SKM-1 treated with dmso at 0.1 percent for 144 hours (cell line): ENCODE data around the gene TBC1D8.
A peak's percentile ranks its signal among the peaks of the same experiment; 100 is the strongest.
"Not testable (repeated sequence)": the region's sequence is repeated elsewhere in the genome, so short reads cannot be mapped to it uniquely, and the experiment has no call there.

ENCODE experiments used
- DNase-seq: peaks from one replicate; lab custom pipeline; 2025; ENCODE audit not compliant: unreplicated experiment; lab: John Stamatoyannopoulos, UW

The TBC1D8 gene

DNA sequence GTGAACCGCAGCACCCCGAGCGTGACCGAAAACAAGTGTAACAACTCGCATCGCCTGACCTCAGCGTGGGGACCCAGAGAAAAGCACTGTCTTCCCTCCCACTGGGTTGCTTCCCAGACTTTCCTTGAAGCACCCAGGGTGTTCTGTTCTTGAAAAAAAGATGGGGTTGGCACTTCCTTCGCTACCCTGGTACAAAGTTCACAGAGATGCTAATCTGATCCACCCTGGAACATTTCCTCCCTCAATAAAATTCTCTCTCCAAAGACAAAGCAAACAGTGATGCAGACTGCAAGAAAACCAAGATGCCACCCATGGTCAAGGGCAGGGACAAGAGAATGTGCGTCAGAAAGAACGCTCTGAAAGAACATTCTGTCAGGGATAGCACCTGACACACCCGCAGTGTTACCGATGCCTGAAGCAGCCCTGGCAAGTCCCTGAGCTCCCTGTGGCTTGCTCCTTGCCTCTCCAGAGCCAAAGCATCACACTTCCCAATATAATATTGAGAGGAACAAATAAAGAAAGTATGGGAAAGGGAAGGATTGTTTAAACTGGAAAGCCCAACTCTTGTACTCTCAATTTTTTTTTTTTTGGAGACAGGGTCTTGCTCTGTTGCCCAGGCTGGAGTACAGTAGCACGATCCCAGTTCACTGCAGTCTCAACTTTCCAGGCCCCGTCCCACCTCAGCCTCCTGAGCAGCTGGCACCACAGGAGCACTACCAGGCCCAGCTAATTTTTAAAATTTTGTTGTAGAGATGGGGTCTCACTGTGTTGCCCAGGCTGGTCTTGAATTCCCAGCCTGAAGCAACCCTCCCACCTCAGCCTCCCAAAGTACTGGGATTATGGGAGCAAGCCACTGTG lies 70.7 kb downstream of the TBC1D8 start:
- no peak for DNase-seq

DNA sequence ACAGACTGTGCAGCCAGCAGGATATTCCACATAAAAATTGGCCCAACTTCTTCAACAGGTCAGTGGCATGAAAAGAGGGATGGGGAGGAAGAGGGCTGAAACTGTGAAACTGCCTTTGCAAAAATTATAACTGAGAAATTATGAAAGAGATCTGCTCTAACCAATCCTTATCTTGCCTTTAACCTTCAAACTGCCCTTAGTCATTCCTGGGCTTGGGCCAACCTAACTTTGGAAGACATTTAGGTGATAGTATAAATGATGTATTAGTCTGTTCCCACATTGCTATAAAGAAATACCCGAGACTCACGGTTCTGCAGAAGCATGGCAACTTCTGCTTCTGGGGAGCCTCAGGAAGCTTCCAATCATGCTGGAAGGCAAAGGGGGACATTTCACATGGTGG lies 74.6 kb downstream of the TBC1D8 start:
- no peak for DNase-seq

DNA sequence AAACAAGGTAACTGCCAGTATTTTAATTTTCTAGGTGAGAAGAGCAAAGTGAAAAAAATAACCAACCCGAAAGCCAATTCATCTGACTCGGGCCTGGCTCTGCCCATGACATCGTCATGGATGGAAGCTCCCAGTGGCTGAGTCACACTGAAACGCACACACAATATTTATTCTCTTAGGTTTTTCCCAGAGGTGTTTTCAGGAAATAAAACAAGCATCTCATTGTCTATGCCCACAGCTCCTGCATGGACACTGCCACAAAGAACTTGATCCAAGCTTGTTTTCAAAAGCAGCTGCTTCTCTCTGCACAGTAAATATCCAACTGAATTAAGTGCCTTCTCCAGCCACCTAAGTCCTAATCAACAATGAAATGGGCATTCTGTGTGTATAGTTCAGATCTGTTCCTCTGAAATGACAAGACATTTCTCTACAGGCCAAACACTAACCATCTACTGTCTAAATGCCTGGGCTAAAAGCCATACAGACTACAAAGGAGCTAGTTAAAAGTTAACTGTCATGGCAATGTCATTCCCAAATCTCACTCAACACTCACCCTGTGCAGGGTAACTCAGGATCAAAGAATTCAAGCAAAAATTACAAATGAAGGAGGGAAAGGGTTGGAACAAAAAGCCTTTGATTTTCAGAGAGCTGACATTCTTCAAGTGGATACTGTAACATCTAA lies 86.2 kb downstream of the TBC1D8 start:
- DNase-seq = no peak

DNA sequence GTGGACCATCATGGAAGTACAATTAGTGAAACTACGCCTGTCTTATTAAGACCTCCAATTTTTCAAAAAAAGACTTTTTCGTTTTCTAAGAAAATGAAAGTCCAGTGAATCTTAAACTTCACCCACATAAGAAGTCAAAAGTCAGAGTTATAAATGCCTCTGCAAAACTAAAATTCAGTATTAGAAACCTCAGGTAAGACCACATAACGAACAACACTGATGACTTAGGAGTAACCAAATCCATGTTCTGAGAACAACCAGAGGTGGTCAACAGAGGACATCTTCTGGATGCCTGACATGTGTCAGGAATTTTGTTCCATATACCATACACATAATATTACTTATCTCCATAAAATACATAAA lies 86.7 kb downstream of the TBC1D8 start:
- DNase-seq = no peak

DNA sequence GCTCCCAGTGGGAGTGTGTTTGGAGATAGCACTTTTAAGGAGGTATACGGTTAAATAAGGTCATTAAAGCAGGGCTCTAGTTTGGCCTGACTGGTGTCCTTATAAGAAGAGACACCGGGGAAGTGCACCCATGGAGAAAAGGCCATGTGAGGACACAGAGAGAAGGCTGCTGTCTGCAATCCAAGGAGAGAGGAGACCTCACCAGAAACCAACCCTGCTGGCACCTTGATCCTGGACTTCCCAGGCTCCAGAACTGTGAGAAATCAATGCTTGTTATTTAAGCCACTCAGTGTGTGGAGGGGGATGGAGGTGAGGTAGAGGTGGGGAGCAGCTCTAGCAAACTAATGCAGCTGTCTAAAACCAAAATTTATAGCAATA lies 87.1 kb downstream of the TBC1D8 start:
- DNase-seq = no peak

DNA sequence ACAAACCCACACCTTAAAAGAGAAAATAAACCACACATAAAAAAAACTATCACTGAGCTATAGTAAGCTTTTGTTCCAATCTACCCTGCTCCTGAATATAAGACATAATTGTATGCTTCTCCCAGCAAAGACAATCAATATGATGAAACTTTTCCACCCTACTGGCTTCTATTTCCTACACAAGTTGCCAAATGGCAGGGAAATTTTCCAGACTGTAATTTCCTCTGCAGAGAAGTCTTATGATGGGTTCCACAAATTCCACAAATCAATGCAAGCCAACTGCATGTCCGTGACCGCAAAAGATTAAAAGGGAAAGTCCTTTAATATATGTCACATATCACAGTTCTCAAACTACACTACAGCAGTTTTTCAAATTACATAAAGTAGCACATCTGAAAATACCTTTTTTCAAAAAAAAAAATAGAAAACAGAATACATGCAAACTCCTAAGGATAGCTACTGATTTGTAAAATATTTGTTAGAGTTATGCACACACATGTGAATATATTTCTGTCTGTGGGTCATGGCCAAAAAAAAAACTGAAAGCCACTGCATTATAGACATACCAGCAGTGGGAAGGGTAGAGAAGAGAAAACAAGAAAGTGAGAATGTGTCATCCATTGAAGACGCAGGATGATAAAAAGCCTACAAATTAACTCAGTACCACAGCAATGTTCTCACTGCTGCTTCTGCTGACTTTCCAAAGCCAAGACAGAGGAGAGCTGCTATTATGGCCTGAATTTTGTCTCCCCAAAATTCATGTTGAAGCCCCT lies 87.6 kb downstream of the TBC1D8 start:
- DNase-seq = no peak

DNA sequence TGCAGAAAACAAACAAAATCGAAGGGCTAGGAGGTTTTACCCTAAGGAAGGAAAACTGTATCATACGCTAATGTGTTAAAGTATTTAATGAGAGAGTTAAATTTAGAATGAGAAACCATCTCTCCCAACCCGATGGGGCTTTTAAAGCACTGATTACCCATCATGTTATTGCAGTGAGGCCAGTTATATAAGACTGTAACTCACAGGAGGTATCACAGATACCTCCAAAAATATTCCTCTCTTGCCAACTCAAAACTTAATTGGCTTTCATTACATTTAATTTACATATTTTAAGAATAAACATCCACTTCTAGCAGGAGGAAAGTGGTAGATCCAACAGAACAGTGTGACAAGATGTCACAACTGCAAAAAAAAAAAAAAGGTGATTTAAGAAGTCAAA lies 92.8 kb downstream of the TBC1D8 start:
- DNase-seq = no peak

DNA sequence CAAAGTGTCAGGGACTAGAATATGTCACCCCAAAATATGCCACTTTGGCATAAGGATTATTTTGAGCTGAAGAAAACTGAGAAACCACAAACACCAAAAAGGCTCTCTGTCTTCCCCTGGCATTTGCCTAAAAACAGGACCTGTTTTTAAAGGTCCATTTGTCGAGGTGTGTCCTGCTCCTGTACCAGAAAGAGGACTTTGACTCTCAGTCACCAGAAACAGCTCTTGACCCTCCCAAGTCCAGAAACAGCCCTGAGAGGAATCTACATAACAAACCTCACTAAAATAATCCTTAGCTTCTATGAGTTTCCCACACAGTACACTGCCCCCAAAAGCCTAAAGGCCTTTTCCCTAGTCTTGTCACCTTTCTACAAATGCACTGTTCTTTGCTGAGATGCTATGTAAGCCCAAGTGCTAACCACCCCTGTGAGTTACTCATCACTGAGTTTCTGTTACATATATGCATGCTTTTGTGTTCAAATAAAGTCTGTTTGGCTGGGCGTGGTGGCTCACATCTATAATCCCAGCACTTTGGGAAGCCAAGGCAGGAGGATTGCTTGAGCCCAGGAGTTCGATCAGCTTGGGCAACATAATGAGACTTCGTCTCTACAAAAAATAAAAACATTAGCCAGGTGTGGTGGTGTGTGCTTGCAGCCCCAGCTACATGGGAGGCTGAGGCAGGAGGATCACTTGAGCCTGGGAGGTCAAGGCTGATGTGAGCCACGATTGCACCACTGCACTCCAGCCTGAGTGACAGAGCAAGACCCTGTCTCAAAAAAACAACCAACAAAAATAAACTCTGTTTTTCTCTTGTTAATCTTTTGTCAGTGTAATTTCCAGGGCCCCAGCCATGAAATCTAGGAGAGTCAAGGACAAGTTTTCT lies 93.9 kb downstream of the TBC1D8 start:
- no peak for DNase-seq

DNA sequence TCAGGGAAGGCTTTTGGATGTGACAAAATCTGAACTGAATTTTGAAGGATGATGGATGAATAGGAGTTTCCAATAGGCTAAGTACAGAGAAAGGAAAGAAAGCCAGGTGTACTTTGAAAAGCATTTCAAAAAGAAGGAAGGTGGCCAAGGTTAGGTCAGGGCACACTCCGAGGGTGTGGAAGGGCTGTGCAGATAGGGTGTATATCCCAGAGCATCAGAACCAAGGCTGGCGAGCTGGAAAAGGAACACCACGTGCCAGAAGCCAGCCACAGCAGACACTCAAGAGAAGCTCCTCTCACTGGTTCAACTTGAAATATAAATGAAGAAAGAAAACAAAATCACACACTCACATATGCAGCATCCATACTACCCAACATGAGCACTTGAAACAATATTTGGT lies 98.1 kb downstream of the TBC1D8 start:
- no peak for DNase-seq

DNA sequence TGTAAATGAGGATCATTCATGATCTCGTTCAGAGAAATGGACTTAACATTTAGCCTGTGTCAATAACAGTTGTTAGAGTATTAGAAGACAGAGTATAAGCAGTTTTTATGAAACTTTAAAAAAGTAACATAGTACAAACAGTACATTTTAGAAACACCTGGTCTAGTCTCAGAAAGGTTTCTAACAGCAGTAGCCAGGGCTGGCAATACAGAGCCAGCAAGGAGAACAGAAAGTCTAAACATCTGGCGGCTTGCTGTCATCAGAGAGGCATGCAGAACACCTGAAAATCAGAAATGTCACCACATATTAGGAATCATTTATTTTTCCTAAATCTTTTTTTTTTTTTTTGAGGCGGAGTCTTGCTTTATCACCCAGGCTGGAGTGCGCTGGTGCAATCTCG lies 99.0 kb downstream of the TBC1D8 start:
- no peak for DNase-seq

DNA sequence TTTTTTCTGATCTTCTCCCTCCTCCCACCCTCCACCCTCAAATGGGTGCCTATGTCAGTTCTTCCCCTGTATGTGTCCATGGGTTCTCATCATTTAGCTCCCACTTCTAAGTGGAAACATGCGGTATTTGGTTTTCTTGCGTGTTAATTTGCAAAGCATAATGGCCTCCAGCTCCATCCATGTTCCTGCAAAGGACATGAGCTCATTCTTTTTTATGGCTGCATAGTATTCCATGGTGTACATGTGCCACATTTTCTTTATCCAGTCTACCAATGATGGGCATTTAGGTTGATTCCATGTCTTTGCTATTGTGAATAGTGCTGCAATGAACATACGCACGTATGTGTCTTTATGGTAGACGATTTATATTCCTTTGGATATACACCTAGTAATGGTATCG lies 100.3 kb downstream of the TBC1D8 start:
- DNase-seq = not testable (repeated sequence)

DNA sequence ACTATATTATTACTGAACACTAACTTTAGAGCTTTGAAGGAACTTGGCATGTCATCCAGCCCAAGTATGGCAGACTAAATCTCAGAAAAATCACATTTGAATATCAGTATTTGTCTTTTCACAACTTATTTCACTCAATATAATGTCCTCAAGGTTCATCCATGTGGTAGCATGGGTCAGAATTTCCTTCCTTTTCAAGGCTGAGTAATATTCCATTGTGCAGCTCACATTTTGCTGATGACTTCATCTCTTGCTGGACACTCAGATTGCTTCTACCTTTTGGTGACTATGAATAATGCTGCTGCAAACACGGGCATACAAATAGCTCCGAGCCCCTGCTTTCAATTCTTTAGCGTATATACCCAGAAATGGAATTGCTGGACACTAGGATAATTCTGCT lies 102.4 kb downstream of the TBC1D8 start:
- DNase-seq = no peak

DNA sequence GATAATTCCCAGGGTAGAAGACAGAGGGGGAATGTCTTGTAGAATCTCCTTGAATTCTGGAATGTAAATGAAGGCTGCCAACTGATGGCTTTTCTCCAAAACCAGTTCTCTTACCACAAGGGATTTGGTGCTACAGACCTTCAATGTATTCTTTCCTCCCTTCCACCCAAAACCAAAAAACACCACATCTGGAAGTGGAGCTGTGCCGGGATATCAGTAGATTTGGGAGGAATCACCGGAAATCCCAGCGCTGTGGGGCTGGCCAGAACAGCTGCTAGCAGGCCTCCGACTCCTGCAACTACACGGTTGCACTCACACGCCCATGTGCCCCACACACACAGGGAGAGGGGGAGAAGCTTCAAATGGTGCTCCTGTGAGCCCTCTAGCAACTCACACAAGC lies 103.4 kb downstream of the TBC1D8 start:
- DNase-seq = no peak

DNA sequence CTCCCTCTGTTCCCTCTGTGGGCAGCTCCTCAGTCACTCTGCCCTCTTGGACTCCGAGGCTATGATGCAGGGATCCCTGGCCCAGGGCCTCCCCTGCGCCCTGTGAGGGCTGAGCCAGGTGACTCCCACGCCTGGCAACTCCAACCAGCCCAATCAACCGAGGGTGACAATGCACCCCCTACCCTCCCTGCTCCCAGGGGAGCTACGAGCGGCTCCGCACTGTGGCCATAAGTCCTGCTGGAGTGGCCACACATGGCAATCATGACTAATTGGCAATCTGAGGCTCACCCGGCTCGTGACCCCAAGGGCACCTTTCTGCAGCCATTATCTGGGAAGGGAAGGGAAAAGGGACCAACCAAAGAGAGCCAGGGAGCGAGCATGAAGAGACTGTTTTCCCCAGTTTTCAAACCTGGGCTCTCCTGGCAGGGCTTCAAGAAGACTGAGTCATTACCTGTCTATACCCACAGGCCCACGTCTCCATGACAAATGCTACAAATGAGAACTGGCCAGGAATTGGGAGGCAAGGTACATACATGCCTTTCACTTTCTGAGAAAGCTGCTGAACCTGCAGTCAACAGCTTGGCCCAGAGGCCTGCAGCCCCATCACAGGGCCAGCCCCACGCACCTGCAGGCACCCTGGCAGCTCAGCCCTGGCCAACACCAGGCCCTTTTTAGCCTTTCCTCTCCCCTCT lies 104.0 kb downstream of the TBC1D8 start:
- no peak for DNase-seq

DNA sequence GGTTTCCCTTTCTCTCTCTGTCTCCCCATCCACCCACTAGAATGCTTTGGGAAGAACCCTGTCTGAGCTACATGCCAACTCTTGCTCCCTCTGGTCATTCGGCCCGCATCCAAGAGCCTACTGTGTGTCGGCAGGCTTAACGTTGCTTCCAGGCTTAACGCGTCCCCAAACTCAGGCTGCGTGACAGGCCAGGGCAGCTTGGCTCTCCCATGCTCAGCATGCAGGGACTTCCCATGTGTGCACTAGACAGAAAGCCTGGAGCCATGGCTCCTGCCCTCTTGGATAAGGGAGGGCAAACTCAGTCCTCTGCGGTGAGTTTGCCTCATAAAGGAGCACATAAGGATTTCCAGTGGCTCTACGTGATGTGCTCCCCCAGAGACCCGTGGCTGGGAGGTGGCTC lies 105.9 kb downstream of the TBC1D8 start:
- DNase-seq = no peak

DNA sequence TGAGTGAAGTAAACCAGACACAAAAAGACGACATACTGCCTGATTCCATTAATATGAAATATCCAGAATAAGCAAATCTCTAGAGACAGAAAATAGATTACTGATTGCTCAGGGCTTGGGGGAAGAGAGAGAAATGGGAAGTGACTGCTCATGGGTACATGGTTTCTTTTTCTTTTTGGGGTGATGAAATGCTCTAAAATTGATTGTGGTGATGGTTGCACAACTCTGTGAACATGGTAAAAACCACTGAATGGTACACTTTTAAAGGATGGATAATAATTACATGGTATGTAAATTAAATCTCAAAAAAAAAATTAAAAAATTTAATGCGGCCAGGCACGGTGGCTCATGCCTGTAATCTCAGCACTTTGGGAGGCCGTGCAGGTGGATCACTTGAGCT lies 109.8 kb downstream of the TBC1D8 start:
- DNase-seq = peak; percentile 84

DNA sequence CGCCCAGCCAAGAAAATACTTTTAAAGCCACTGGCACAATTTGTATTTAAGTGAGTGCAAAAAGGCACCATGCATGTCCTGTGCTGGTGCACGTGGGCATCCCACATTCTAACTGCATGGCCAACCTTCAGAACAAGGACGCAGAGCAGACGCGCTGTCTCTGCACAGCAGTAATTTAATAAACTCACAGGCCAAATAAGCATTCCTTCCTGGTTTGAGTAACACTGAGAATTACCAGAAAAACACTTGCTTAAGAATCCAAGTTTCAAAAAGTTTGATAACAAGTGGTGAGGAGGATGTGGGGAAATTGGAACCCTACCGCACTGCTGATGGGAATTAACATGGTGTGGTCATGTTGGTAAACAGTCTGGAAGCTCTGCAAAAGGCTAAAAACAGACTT lies 110.4 kb downstream of the TBC1D8 start:
- peak; percentile 15 for DNase-seq

DNA sequence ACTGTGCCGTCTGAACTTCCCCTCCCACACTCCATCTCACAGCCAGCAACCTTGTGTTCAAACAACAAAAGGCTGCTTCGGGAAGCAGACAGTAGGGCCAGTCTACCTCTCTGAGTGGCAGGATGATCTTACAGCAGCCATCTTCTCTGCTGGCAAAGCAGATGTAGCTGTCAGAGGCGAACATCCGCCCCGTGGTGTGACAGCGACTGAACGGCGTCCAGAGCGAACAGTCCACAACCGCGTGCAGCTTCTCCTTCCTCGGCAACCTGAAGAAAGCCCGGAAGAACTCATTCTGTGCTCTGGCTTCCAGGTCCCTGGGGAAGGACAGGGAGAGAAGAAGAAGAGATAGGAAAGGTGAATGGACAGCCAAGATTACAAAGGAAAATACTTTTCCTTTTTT lies 111.1 kb downstream of the TBC1D8 start:
- no peak for DNase-seq

DNA sequence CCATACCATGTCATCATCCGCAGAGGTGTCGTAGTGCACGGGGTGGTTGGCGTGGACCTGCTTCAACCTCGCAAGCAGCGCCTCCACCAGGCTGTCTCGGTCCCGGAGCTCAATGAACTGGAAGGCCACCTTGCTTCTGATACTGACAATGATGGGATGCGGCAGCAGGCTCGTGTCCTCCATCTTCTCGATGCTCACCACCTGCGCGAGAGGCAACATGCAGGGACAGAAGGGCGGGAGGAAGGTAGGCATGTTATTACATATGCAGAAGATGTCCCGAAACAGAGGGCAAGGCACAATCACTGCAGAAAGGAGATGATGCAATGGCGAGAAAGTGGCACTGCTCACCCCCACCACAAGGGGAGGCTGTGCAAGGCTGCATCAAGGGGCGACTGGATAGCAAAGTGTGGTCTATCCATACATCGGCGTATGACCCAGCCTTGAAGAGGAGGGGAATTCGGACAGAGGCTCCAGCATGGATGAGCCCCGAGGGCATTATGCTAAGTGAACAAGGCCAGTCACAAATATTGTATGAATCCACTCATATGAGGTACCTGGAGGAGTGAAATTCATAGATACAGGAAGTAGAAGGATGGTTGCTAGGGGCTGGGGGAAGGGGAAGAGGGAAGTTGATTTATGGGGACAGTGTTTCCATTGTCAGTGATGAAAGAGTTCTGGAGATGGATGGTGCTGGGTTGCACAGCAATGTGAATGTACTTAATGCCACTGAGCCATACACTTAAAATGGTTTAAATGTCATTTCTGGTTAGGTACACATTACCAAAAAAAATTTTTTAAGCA lies 112.5 kb downstream of the TBC1D8 start:
- peak; percentile 86 for DNase-seq
